Uterus (tissue), 4 donors: ENCODE measurements around the gene PCMTD2. TPM values are rescaled to one million over a fixed set of nuclear protein-coding genes. Genes with fewer than 3 reads are reported as not detected.

Source experiments
- DNase-seq, 2 donors: peaks; one replicate each; pipeline ENCODE4 v3.0.0-alpha.2; 2019 to 2020
- H3K27ac ChIP-seq, 2 donors: fragments of 200-600 bp; sonication (generic); 1 replicate in 1 of 2; 2 replicates in 1 of 2; pipeline ENCODE4 v1.5.1; 2016 to 2018
- H3K27me3 ChIP-seq, 2 donors: fragments of 200-600 bp; sonication (generic); one replicate each; pipeline ENCODE4 v1.5.1; 2018 to 2019; ENCODE audit warnings: control low read depth in 1 of 2
- H3K36me3 ChIP-seq, 2 donors: fragments of 200-600 bp; sonication (generic); one replicate each; pipeline ENCODE4 v1.5.1; 2019; ENCODE audit warnings: control low read depth in 1 of 2
- H3K4me1 ChIP-seq, 2 donors: fragments of 200-600 bp; sonication (generic); one replicate each; pipeline ENCODE4 v1.5.1; 2018 to 2019; ENCODE audit warnings: control low read depth in 1 of 2
- H3K4me3 ChIP-seq, 2 donors: fragments of 200-600 bp; sonication (generic); 1 replicate in 1 of 2; 2 replicates in 1 of 2; pipeline ENCODE4 v1.5.1; 2018 to 2019; ENCODE audit warnings: mild to moderate bottlenecking in 1 of 2
- H3K9me3 ChIP-seq, 2 donors: fragments of 200-600 bp; sonication (generic); one replicate each; pipeline ENCODE4 v1.5.1; 2019; ENCODE audit warnings: control low read depth in 1 of 2
- CTCF ChIP-seq, 4 experiments: fragments of 200-600 bp in 2 of 4; fragments of 450-650 bp in 2 of 4; sonication (generic) in 2 of 4; IDR thresholded peaks; one replicate each; pipeline ENCODE4 v1.5.1; 2016 to 2019; ENCODE audit warnings: antibody characterized with exemption in 4 of 4, mild to moderate bottlenecking in 2 of 4, moderate library complexity in 1 of 4
- POLR2A ChIP-seq, 2 donors: fragments of 450-650 bp; IDR thresholded peaks; one replicate each; pipeline ENCODE4 v1.6.1; 2016; ENCODE audit warnings: antibody characterized with exemption in 2 of 2, mild to moderate bottlenecking in 1 of 2, moderate library complexity in 1 of 2
- intact Hi-C: fragments of 100-400 bp; cut with DNase I; formaldehyde crosslinking; loops from one replicate; pipeline ENCODE4 v1.15.1; 2023; ENCODE audit warnings: low total_unique reads
- total RNA-seq, 4 donors: library from RNA; depleted of rRNA in 3 of 4; stranded (reverse); fragments of >200 nt in 3 of 4; gene quantifications; one replicate each; pipeline versions ENCODE4 v1.1.0 to v1.2.4, GENCODE V29; 2014 to 2023
- donor health status: DM: yes; HTN: yes; CAD: no.

Gene PCMTD2
- total RNA-seq, 4 donors from 2014 or later = 50.5 to 162 (median 66.1) TPM

GRCh38 chr20:64258071-64258823, 2.7 kb downstream of the PCMTD2 start:
- intact Hi-C loops = no loop called here
- Histone ChIP-seq H3K4me3 (no peak overlapping the region), H3K36me3 (no peaks in the 10 kb centered on the region), H3K27me3 (no peaks in the 10 kb centered on the region), H3K27ac (peak overlapping the region in 1 of 2 donors; percentile 27), H3K4me1 (peaks cover 8 to 12% of the 10 kb centered on the region in 2 donors), H3K9me3 (no peaks in the 10 kb centered on the region)
- TF ChIP-seq POLR2A (IDR thresholded peaks at IDR 0.05) = no peak
- no peak for TF ChIP-seq CTCF (IDR thresholded peaks at IDR 0.05)
- no peak for DNase-seq

- Histone ChIP-seq H3K4me3 (no peak overlapping the region), H3K27ac (peak overlapping the region; percentile 39 to 72), H3K36me3 (no peaks in the 10 kb centered on the region), H3K9me3 (no peaks in the 10 kb centered on the region), H3K27me3 (no peaks in the 10 kb centered on the region), H3K4me1 (peaks cover 8 to 12% of the 10 kb centered on the region in 2 donors)
- TF ChIP-seq POLR2A (IDR thresholded peaks at IDR 0.05) (no peak), CTCF (IDR thresholded peaks at IDR 0.05) (no peak)
- intact Hi-C loops = no loop called here
- DNase-seq = no peak
Observed at GRCh38 chr20:64260239-64260638, 4.7 kb downstream of the PCMTD2 start.

- peak in 1 of 2 donors; percentile 68 for DNase-seq
- intact Hi-C loops = no loop called here
- no peak overlapping the region for H3K4me3 ChIP-seq
- H3K36me3 ChIP-seq = no peaks in the 10 kb centered on the region
- peaks cover 8 to 15% of the 10 kb centered on the region in 2 donors for H3K4me1 ChIP-seq
- peak overlapping the region; percentile 39 to 72 for H3K27ac ChIP-seq
- H3K27me3 ChIP-seq = no peaks in the 10 kb centered on the region
- no peaks in the 10 kb centered on the region for H3K9me3 ChIP-seq
- no peak for TF ChIP-seq CTCF (IDR thresholded peaks at IDR 0.05)
Observed at GRCh38 chr20:64261138-64261537, 5.6 kb downstream of the PCMTD2 start.

GRCh38 chr20:64264091-64264490, 8.5 kb downstream of the PCMTD2 start:
- Histone ChIP-seq H3K36me3 (no peaks in the 10 kb centered on the region), H3K27me3 (no peaks in the 10 kb centered on the region), H3K4me1 (peaks cover 8 to 15% of the 10 kb centered on the region in 2 donors), H3K9me3 (no peaks in the 10 kb centered on the region), H3K27ac (no peak overlapping the region), H3K4me3 (no peak overlapping the region)
- TF ChIP-seq CTCF (IDR thresholded peaks at IDR 0.05) = no peak
- no peak for TF ChIP-seq POLR2A (IDR thresholded peaks at IDR 0.05)
- intact Hi-C loops = no loop called here
- DNase-seq = no peak

GRCh38 chr20:64265201-64265600, 9.7 kb downstream of the PCMTD2 start:
- Histone ChIP-seq H3K27ac (no peak overlapping the region), H3K36me3 (no peaks in the 10 kb centered on the region), H3K4me3 (no peak overlapping the region), H3K4me1 (peaks cover 5 to 15% of the 10 kb centered on the region in 2 donors), H3K27me3 (no peaks in the 10 kb centered on the region), H3K9me3 (no peaks in the 10 kb centered on the region)
- TF ChIP-seq CTCF (IDR thresholded peaks at IDR 0.05) (no peak), POLR2A (IDR thresholded peaks at IDR 0.05) (no peak)
- no peak for DNase-seq
- intact Hi-C loops = no loop called here
